Measurements from ENCODE around the gene IAPP.
"Not testable (repeated sequence)": the region's sequence is repeated elsewhere in the genome, so short reads cannot be mapped to it uniquely, and the experiment has no call there.

IAPP gene

GRCh38 chr12:21372602-21373001, at the start of gene IAPP:
TSS of gene IAPP (plus strand) at chr12:21372902. CDS start at chr12:21373352, 450 bp downstream.
- no peak for DNase-seq

- DNase-seq: no peak
Observed at GRCh38 chr12:21323736-21324135, 49.0 kb upstream of the IAPP start.

GRCh38 chr12:21324551-21324950, 48.2 kb upstream of the IAPP start:
- no peak for DNase-seq

- DNase-seq: no peak
Observed at GRCh38 chr12:21328578-21328977, 44.1 kb upstream of the IAPP start.

- no peak for DNase-seq
Observed at GRCh38 chr12:21330682-21331253, 41.9 kb upstream of the IAPP start.

- DNase-seq: no peak
Observed at GRCh38 chr12:21334771-21335325, 37.9 kb upstream of the IAPP start, which contains the start of gene SLCO1A2. TSS of gene SLCO1A2 (minus strand) at chr12:21334917. CDS start at chr12:21334647, 270 bp downstream.

- DNase-seq: no peak
Observed at GRCh38 chr12:21336656-21337055, 36.0 kb upstream of the IAPP start.

GRCh38 chr12:21337453-21337852, 35.2 kb upstream of the IAPP start:
- no peak for DNase-seq

GRCh38 chr12:21337959-21338744, 34.5 kb upstream of the IAPP start:
- DNase-seq: no peak

GRCh38 chr12:21339921-21340320, 32.8 kb upstream of the IAPP start:
- no peak for DNase-seq

- no peak for DNase-seq
Observed at GRCh38 chr12:21340403-21340802, 32.3 kb upstream of the IAPP start.

- DNase-seq: no peak
Observed at GRCh38 chr12:21341769-21342168, 30.9 kb upstream of the IAPP start.

- DNase-seq: no peak
Observed at GRCh38 chr12:21343636-21344035, 29.1 kb upstream of the IAPP start.

GRCh38 chr12:21346542-21347205, 26.0 kb upstream of the IAPP start:
- DNase-seq: no peak

GRCh38 chr12:21350975-21351374, 21.7 kb upstream of the IAPP start:
- DNase-seq: no peak

- DNase-seq: no peak
Observed at GRCh38 chr12:21353487-21353886, 19.2 kb upstream of the IAPP start.

GRCh38 chr12:21353948-21354347, 18.8 kb upstream of the IAPP start:
- no peak for DNase-seq

- no peak for DNase-seq
Observed at GRCh38 chr12:21354641-21355040, 18.1 kb upstream of the IAPP start.

GRCh38 chr12:21360632-21361031, 12.1 kb upstream of the IAPP start:
- not testable (repeated sequence) for DNase-seq

- no peak for DNase-seq
Observed at GRCh38 chr12:21369141-21369980, 3.3 kb upstream of the IAPP start.

- DNase-seq: no peak
Observed at GRCh38 chr12:21370845-21371449, 1.8 kb upstream of the IAPP start.

GRCh38 chr12:21379218-21379617, 6.5 kb downstream of the IAPP start:
- no peak for DNase-seq
